ENCODE data around the gene TRDN. TPM values are rescaled to one million over a fixed set of nuclear protein-coding genes. Genes with fewer than 3 reads are reported as not detected.

TRDN gene
- total and polyA plus RNA-seq, 8 donors, result 0.08 to 0.21 TPM; not detected in 6

DNA sequence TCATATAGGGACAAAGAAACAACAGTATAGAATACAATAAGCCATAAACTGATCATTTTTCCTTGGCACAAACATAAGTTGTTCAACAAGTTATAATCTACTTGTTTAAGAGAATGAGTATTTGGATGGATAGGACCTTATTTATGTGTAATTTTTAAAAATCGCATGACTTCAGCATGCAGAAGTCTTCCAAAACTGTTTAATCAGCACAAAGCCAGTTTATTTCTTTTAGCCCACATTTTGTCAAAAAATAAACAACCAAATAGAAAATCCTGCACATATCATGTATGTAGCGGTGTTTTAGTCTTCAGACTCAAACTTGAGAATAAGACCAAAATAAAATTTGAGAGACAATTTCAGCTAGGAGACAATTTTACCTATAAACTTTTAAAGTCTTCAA, 304.7 kb downstream of the TRDN start:
- no peaks in the 10 kb centered on the region for H3K27me3 ChIP-seq
- no peaks in the 10 kb centered on the region for H3K36me3 ChIP-seq
- intact Hi-C loops (cut with DNase I), result no loop called here
- TF ChIP-seq, protein P1, sequence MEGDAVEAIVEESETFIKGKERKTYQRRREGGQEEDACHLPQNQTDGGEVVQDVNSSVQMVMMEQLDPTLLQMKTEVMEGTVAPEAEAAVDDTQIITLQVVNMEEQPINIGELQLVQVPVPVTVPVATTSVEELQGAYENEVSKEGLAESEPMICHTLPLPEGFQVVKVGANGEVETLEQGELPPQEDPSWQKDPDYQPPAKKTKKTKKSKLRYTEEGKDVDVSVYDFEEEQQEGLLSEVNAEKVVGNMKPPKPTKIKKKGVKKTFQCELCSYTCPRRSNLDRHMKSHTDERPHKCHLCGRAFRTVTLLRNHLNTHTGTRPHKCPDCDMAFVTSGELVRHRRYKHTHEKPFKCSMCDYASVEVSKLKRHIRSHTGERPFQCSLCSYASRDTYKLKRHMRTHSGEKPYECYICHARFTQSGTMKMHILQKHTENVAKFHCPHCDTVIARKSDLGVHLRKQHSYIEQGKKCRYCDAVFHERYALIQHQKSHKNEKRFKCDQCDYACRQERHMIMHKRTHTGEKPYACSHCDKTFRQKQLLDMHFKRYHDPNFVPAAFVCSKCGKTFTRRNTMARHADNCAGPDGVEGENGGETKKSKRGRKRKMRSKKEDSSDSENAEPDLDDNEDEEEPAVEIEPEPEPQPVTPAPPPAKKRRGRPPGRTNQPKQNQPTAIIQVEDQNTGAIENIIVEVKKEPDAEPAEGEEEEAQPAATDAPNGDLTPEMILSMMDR (IDR thresholded peaks at IDR 0.05), result no peak
- H3K9me3 ChIP-seq, result no peaks in the 10 kb centered on the region
- no peak overlapping the region for H3K27ac ChIP-seq
- H3K4me1 ChIP-seq, result no peaks in the 10 kb centered on the region
- DNase-seq (no peak), FAIRE-seq (no peak), ATAC-seq (no peak)
- WGBS, 2 donors, result 75 to 81% methylated on average over 2 of the region's 2 CpGs
- no peak overlapping the region for H3K4me3 ChIP-seq

DNA sequence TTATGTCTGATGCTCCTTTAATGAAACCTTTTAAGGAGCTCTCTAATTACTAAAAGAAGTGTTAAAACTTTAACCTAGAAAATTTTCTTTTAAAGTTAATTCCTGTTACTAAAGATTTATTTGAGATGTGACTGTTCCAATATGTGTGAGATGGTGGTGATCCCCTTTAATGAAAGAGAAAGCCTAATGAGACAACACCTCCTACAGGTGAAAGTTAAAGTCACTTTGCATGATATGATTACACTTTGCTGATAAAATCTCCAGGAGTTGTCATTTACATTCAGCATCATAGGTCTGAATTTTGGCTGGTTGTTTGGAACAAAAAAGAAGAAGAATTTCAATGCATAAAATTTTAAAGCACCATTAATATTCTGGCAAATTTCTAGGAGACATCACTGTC, 307.4 kb downstream of the TRDN start:
- no peaks in the 10 kb centered on the region for H3K4me1 ChIP-seq
- intact Hi-C loops (cut with DNase I), result no loop called here

DNA sequence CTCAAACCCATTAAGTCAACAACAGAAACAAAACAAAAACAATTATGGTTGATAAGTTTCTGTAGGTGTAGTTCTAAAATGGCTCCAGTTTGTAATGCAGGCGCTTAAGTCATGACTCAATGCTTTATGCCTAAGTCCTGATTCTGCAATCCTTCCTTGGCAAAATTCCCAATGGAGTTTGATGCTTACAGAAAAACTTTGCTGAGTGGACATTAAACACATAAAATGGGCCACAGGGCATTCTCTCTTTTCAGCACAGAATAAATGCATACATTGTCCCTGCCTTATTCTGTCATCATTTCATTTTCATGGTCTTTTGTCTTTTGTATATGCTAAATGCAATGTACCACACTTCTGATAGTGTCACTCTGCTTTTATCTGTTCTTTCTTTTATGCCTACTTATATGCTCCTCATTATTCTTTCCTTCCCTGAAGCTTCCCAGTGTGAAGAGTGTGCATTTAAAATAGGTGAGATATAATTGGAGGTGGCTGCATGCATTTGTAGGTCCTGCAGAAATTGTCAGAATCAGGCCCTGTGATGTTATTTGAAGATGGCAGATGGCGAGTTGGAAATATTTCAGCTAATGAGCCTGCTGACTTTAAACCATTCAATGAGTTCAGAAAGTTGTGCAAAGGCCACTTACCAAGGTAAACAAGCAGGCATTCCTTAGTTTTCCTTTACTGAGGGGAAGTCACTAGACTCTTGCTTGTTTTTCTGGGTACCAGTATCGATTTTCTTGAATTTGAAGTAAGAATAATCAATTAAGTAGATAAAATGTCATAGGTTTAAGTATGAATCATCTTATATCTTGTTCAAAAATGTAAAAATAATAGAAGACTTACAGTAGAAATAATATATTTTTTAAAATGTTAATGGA, 313.1 kb downstream of the TRDN start:
- WGBS, 2 donors, result 64 to 65% methylated on average over 3 of the region's 3 CpGs
- ATAC-seq, result no peak
- intact Hi-C loops (cut with DNase I), result loop anchor here in 1 of 3 donors (5.0 kb wide), 1 partner anchor 456 kb away; no protein-coding TSS in a partner anchor
- DNase-seq, result no peak
- Histone ChIP-seq H3K4me1 (no peaks in the 10 kb centered on the region), H3K36me3 (no peaks in the 10 kb centered on the region), H3K27me3 (no peaks in the 10 kb centered on the region), H3K4me3 (no peak overlapping the region), H3K9me3 (no peaks in the 10 kb centered on the region), H3K27ac (no peak overlapping the region)
- TF ChIP-seq, protein P1 (IDR thresholded peaks at IDR 0.05), result no peak
- no peak for FAIRE-seq

More for the DNA sequence above, 307.4 kb downstream of the TRDN start:
- Histone ChIP-seq H3K36me3 (no peaks in the 10 kb centered on the region), H3K27me3 (no peaks in the 10 kb centered on the region), H3K27ac (no peak overlapping the region), H3K4me3 (no peak overlapping the region), H3K9me3 (no peaks in the 10 kb centered on the region)
- FAIRE-seq (no peak), DNase-seq (no peak), ATAC-seq (no peak)
- TF ChIP-seq, protein P1 (IDR thresholded peaks at IDR 0.05), result no peak

DNA sequence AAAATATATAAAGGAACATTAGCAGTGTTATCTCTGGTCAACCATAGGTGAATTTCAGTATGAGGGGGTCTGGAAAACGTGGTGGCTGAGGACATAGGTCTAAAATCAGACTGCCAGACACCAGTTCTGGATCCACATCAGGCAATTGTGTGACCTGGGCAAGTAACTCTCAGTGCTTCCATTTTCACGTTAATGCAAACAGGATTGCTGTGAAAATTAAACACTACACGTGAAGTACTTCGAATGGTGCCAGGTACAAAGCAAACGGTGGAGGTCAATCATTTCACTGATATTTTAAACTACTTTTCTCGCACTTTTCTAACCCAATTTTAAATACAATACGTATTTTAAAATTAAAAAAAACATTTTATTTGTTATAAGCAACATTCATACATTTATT, 315.7 kb downstream of the TRDN start:
- WGBS, 2 donors, result 20 to 24% methylated on average over 7 of the region's 7 CpGs
- no peak for ATAC-seq
- no peak for FAIRE-seq
- H3K36me3 ChIP-seq, result no peaks in the 10 kb centered on the region
- TF ChIP-seq, protein P1 (IDR thresholded peaks at IDR 0.05), result no peak
- DNase-seq, result no peak
- no peak overlapping the region for H3K27ac ChIP-seq
- intact Hi-C loops (cut with DNase I), result loop anchor here in 1 of 3 donors (5.0 kb wide), 1 partner anchor 454 kb away; no protein-coding TSS in a partner anchor
- H3K27me3 ChIP-seq, result no peaks in the 10 kb centered on the region
- H3K9me3 ChIP-seq, result no peaks in the 10 kb centered on the region
- H3K4me3 ChIP-seq, result no peak overlapping the region
- H3K4me1 ChIP-seq, result no peaks in the 10 kb centered on the region
